Measurements from ENCODE around the gene DYNLT5.

The DYNLT5 gene

GRCh38 chr1:66752671-66753371 is 562 bp downstream of the DYNLT5 start:
- in situ Hi-C loops (cut with HindIII; ENCODE audit: low pct_ligation_motif_present, low sequenced_read_pairs) = loop anchor here (25.0 kb wide), 1 partner anchor 209 kb away; no protein-coding TSS in a partner anchor
- no peak for TF ChIP-seq CTCF (IDR thresholded peaks at IDR 0.05; ENCODE audit: low read depth, low read length, missing control alignments)
- Histone ChIP-seq H3K4me3 (ENCODE audit: low read depth, low read length) (peak overlapping the region; percentile 55), H3K27ac (no peak overlapping the region), H3K36me3 (replicated peaks) (no peaks in the 10 kb centered on the region), H3K27me3 (replicated peaks) (no peaks in the 10 kb centered on the region)
- no peak for DNase-seq

GRCh38 chr1:66757722-66758240 is 5.5 kb downstream of the DYNLT5 start:
- TF ChIP-seq CTCF (IDR thresholded peaks at IDR 0.05; ENCODE audit: low read depth, low read length, missing control alignments) = no peak
- Histone ChIP-seq H3K27ac (no peak overlapping the region), H3K27me3 (replicated peaks) (no peaks in the 10 kb centered on the region), H3K4me3 (ENCODE audit: low read depth, low read length) (no peak overlapping the region), H3K36me3 (replicated peaks) (no peaks in the 10 kb centered on the region)
- in situ Hi-C loops (cut with HindIII; ENCODE audit: low pct_ligation_motif_present, low sequenced_read_pairs) = loop anchor here (25.0 kb wide), 1 partner anchor 205 kb away; no protein-coding TSS in a partner anchor
- no peak for DNase-seq

- Histone ChIP-seq H3K27ac (no peak overlapping the region), H3K27me3 (replicated peaks) (no peaks in the 10 kb centered on the region), H3K36me3 (replicated peaks) (no peaks in the 10 kb centered on the region), H3K4me3 (ENCODE audit: low read depth, low read length) (no peak overlapping the region)
- DNase-seq = peak; percentile 12
- TF ChIP-seq CTCF (IDR thresholded peaks at IDR 0.05; ENCODE audit: low read depth, low read length, missing control alignments) = no peak
- in situ Hi-C loops (cut with HindIII; ENCODE audit: low pct_ligation_motif_present, low sequenced_read_pairs) = loop anchor here (25.0 kb wide), 1 partner anchor 204 kb away; no protein-coding TSS in a partner anchor
Observed at GRCh38 chr1:66758241-66758755, 6.0 kb downstream of the DYNLT5 start.

GRCh38 chr1:66760506-66760905 is 8.2 kb downstream of the DYNLT5 start:
- in situ Hi-C loops (cut with HindIII; ENCODE audit: low pct_ligation_motif_present, low sequenced_read_pairs) = loop anchor here (25.0 kb wide), 1 partner anchor 202 kb away; no protein-coding TSS in a partner anchor
- Histone ChIP-seq H3K27ac (no peak overlapping the region), H3K4me3 (ENCODE audit: low read depth, low read length) (no peak overlapping the region), H3K27me3 (replicated peaks) (no peaks in the 10 kb centered on the region), H3K36me3 (replicated peaks) (no peaks in the 10 kb centered on the region)
- TF ChIP-seq CTCF (IDR thresholded peaks at IDR 0.05; ENCODE audit: low read depth, low read length, missing control alignments) = no peak
- DNase-seq = no peak

GRCh38 chr1:66761221-66761620 is 9.0 kb downstream of the DYNLT5 start:
- no peaks in the 10 kb centered on the region for H3K27me3 ChIP-seq (replicated peaks)
- no peak overlapping the region for H3K27ac ChIP-seq
- H3K36me3 ChIP-seq (replicated peaks) = no peaks in the 10 kb centered on the region
- TF ChIP-seq CTCF (IDR thresholded peaks at IDR 0.05; ENCODE audit: low read depth, low read length, missing control alignments) = peak; percentile 12
- no peak overlapping the region for H3K4me3 ChIP-seq (ENCODE audit: low read depth, low read length)
- no peak for DNase-seq
- in situ Hi-C loops (cut with HindIII; ENCODE audit: low pct_ligation_motif_present, low sequenced_read_pairs) = loop anchor here (25.0 kb wide), 1 partner anchor 201 kb away; no protein-coding TSS in a partner anchor
